Measurements from ENCODE around the gene GINS1.

GRCh38 chr20:25444556-25444955 is 37.1 kb downstream of the GINS1 start:
- TF ChIP-seq CTCF (IDR thresholded peaks at IDR 0.05) (no peak), POLR2A (IDR thresholded peaks at IDR 0.05) (no peak)
